Melanocyte of skin (primary cell): ENCODE results near the gene PCDHGA8. TPM values are rescaled to one million over a fixed set of nuclear protein-coding genes. Genes with fewer than 3 reads are reported as not detected.

ENCODE experiments used
- total RNA-seq, 2 donors: library from RNA; depleted of rRNA; stranded (reverse); fragments of >200 nt; gene quantifications; 2 replicates each; pipeline ENCODE4 v1.2.3, GENCODE V29; 2012

Gene PCDHGA8
- total RNA-seq, 2 donors = 0.34 to 0.67 TPM

DNA sequence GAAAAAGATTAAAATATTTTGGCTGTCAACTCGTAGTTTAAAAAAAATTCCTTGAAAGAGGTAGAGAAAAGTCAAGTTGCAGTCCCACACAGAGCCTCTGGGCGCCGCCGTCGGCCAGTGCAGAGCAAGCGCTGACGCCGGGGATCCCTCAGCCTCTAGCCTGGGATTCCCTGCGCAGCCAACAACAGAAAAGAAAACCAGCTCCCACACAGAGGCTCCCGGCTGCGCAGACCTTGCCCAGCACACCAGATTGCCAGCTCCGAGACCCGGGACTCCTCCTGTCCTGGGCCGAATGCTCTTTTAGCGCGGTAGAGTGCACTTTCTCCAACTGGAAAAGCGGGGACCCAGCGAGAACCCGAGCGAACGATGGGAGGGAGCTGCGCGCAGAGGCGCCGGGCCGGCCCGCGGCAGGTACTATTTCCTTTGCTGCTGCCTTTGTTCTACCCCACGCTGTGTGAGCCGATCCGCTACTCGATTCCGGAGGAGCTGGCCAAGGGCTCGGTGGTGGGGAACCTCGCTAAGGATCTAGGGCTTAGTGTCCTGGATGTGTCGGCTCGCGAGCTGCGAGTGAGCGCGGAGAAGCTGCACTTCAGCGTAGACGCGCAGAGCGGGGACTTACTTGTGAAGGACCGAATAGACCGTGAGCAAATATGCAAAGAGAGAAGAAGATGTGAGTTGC is 25.2 kb downstream of the PCDHGA8 start, which contains the start of gene PCDHGB7:
Gene PCDHGB7, plus strand, starts transcription at position 184 of the 679 bp plus-strand sequence. Its CDS starts 183 bp downstream, at position 367.

DNA sequence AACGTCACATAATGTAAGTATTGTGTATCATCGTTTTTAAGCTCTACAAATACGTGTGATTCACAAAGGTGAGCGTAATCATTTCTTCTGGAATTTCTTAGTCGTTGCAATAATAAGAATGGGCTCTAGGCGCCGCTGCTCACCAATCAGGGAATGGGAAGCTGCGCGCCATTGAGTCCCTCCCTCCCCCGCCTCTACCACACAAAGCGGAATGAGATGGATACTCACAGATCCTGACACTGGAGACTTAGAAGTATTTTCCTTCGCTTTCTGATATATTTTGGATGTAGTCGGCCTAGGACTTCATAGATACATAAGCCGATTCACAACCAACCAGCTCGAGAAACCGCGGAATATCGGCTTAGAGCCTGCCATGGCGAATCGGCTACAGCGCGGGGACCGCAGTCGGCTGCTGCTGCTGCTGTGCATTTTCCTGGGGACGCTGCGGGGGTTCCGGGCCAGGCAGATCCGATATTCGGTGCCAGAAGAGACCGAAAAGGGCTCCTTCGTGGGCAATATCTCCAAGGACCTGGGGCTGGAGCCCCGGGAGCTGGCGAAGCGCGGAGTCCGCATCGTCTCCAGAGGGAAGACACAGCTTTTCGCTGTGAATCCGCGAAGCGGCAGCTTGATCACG is 28.5 kb downstream of the PCDHGA8 start, which contains the start of gene PCDHGA11:
Gene PCDHGA11, plus strand, starts transcription at position 197 of the 634 bp plus-strand sequence. Its CDS starts 177 bp downstream, at position 374.

DNA sequence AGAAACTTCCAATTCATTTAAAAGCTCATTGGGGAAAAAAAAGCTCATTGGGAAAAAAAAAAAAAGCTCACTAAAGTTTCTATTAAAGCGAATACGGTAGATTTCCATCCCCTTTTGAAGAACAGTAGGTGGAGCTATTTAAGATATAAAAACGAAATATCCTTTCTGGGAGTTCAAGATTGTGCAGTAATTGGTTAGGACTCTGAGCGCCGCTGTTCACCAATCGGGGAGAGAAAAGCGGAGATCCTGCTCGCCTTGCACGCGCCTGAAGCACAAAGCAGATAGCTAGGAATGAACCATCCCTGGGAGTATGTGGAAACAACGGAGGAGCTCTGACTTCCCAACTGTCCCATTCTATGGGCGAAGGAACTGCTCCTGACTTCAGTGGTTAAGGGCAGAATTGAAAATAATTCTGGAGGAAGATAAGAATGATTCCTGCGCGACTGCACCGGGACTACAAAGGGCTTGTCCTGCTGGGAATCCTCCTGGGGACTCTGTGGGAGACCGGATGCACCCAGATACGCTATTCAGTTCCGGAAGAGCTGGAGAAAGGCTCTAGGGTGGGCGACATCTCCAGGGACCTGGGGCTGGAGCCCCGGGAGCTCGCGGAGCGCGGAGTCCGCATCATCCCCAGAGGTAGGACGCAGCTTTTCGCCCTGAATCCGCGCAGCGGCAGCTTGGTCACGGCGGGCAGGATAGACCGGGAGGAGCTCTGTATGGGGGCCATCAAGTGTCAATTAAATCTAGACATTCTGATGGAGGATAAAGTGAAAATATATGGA is 38.1 kb downstream of the PCDHGA8 start, which contains the start of gene PCDHGA12:
Gene PCDHGA12, plus strand, starts transcription at position 176 of the 782 bp plus-strand sequence. Its CDS starts 253 bp downstream, at position 429.

Other genes starting within 250 kb of the PCDHGA8 start
- not detected for gene PCDHB6, start 242.6 kb upstream of the PCDHGA8 start, total RNA-seq
- under 1 TPM; under 0.01 TPM for gene PCDHB7, start 220.0 kb upstream of the PCDHGA8 start, total RNA-seq
- under 1 TPM in 1 of 2 donors, not detected in 1; under 0.01 TPM for gene PCDHB8, start 214.8 kb upstream of the PCDHGA8 start, total RNA-seq
- not detected for gene PCDHB16, start 210.2 kb upstream of the PCDHGA8 start, total RNA-seq
- gene PCDHB9, start 205.5 kb upstream of the PCDHGA8 start, total RNA-seq = under 1 TPM in 1 of 2 donors, not detected in 1; under 0.01 TPM
- gene PCDHB10, start 200.3 kb upstream of the PCDHGA8 start, total RNA-seq = under 1 TPM in 1 of 2 donors, not detected in 1; under 0.01 TPM
- gene PCDHB11, start 193.0 kb upstream of the PCDHGA8 start, total RNA-seq = not detected
- under 1 TPM in 1 of 2 donors, not detected in 1; under 0.01 TPM for gene PCDHB12, start 183.9 kb upstream of the PCDHGA8 start, total RNA-seq
- under 1 TPM; under 0.01 to 0.34 TPM for gene PCDHB13, start 178.7 kb upstream of the PCDHGA8 start, total RNA-seq
- under 1 TPM in 1 of 2 donors, not detected in 1; under 0.01 TPM for gene PCDHB14, start 169.3 kb upstream of the PCDHGA8 start, total RNA-seq
- gene PCDHB15, start 147.2 kb upstream of the PCDHGA8 start, total RNA-seq = not detected
- gene SLC25A2, start 88.6 kb upstream of the PCDHGA8 start, total RNA-seq = not detected
- gene TAF7, start 71.8 kb upstream of the PCDHGA8 start, total RNA-seq = 10 to 100 TPM; 24.8 to 46.6 TPM
- gene PCDHGA1, start 62.1 kb upstream of the PCDHGA8 start, total RNA-seq = under 1 TPM; under 0.01 TPM
- gene PCDHGA2, start 53.9 kb upstream of the PCDHGA8 start, total RNA-seq = under 1 TPM; 0.67 to 0.69 TPM
- under 1 TPM; 0.67 to 0.69 TPM for gene PCDHGA3, start 48.8 kb upstream of the PCDHGA8 start, total RNA-seq
- gene PCDHGB1, start 42.5 kb upstream of the PCDHGA8 start, total RNA-seq = under 1 TPM; 0.33 to 0.69 TPM
- gene PCDHGA4, start 37.6 kb upstream of the PCDHGA8 start, total RNA-seq = 1 to 10 TPM in 1 of 2 donors, under 1 TPM in 1; 0.67 to 1.0 TPM
- gene PCDHGB2, start 32.6 kb upstream of the PCDHGA8 start, total RNA-seq = 1 to 10 TPM in 1 of 2 donors, under 1 TPM in 1; 0.67 to 1.0 TPM
- gene PCDHGA5, start 28.5 kb upstream of the PCDHGA8 start, total RNA-seq = under 1 TPM; under 0.01 to 0.69 TPM
- gene PCDHGB3, start 22.4 kb upstream of the PCDHGA8 start, total RNA-seq = under 1 TPM; 0.69 to 1.00 TPM
- gene PCDHGA6, start 18.7 kb upstream of the PCDHGA8 start, total RNA-seq = 1 to 10 TPM in 1 of 2 donors, under 1 TPM in 1; 1.00 to 2.1 TPM
- gene PCDHGA7, start 9.9 kb upstream of the PCDHGA8 start, total RNA-seq = 1 to 10 TPM in 1 of 2 donors, under 1 TPM in 1; 0.67 to 1.0 TPM
- 1 to 10 TPM; 5.3 to 5.9 TPM for gene PCDHGB4, start 4.9 kb upstream of the PCDHGA8 start, total RNA-seq
- gene PCDHGB5, start 5.3 kb downstream of the PCDHGA8 start, total RNA-seq = 10 to 100 TPM in 1 of 2 donors, 1 to 10 TPM in 1; 8.7 to 12.0 TPM
- gene PCDHGA9, start 10.1 kb downstream of the PCDHGA8 start, total RNA-seq = 1 to 10 TPM in 1 of 2 donors, under 1 TPM in 1; 1.00 to 1.4 TPM
- gene PCDHGB6, start 15.4 kb downstream of the PCDHGA8 start, total RNA-seq = 1 to 10 TPM; 1.4 to 1.7 TPM
- gene PCDHGA10, start 20.4 kb downstream of the PCDHGA8 start, total RNA-seq = 1 to 10 TPM; 4.5 to 5.0 TPM
- gene PCDHGB7, start 25.0 kb downstream of the PCDHGA8 start, total RNA-seq = 1 to 10 TPM; 3.7 to 3.8 TPM
- 1 to 10 TPM; 3.7 to 4.8 TPM for gene PCDHGA11, start 28.4 kb downstream of the PCDHGA8 start, total RNA-seq
- gene PCDHGA12, start 37.9 kb downstream of the PCDHGA8 start, total RNA-seq = 10 to 100 TPM; 28.0 to 36.8 TPM
- 10 to 100 TPM; 50.2 to 64.6 TPM for gene PCDHGC3, start 83.3 kb downstream of the PCDHGA8 start, total RNA-seq
- 1 to 10 TPM; 1.4 to 1.7 TPM for gene PCDHGC4, start 92.4 kb downstream of the PCDHGA8 start, total RNA-seq
- 1 to 10 TPM; 1.0 to 2.0 TPM for gene PCDHGC5, start 96.4 kb downstream of the PCDHGA8 start, total RNA-seq
- gene DIAPH1, start 226.4 kb downstream of the PCDHGA8 start, total RNA-seq = 10 to 100 TPM; 12.4 to 23.3 TPM
- gene HDAC3, start 244.2 kb downstream of the PCDHGA8 start, total RNA-seq = 10 to 100 TPM; 47.5 to 50.3 TPM
- 1 to 10 TPM; 4.8 to 7.3 TPM for gene RELL2, start 244.4 kb downstream of the PCDHGA8 start, total RNA-seq